BLaER1 (cell line): Measurements from ENCODE around the gene MRGPRD.
"Not testable (repeated sequence)": the region's sequence is repeated elsewhere in the genome, so short reads cannot be mapped to it uniquely, and the experiment has no call there.

ENCODE experiments used
- H3K27ac ChIP-seq: shearing (Covaris generic); formaldehyde crosslinking; 2 replicates; pipeline ENCODE4 v1.8.1; 2022
- H3K27me3 ChIP-seq: shearing (Covaris generic); formaldehyde crosslinking; 2 replicates; pipeline ENCODE4 v1.8.1; 2022
- H3K36me3 ChIP-seq: shearing (Covaris generic); formaldehyde crosslinking; 2 replicates; pipeline ENCODE4 v1.8.1; 2022
- H3K4me1 ChIP-seq: shearing (Covaris generic); formaldehyde crosslinking; 2 replicates; pipeline ENCODE4 v1.8.1; 2022
- H3K4me2 ChIP-seq: shearing (Covaris generic); formaldehyde crosslinking; 2 replicates; pipeline ENCODE4 v1.8.1; 2022
- H3K4me3 ChIP-seq: shearing (Covaris generic); formaldehyde crosslinking; 2 replicates; pipeline ENCODE4 v1.8.1; 2022
- H3K9ac ChIP-seq: shearing (Covaris generic); formaldehyde crosslinking; 2 replicates; pipeline ENCODE4 v1.8.1; 2022
- H3K9me3 ChIP-seq: shearing (Covaris generic); formaldehyde crosslinking; 2 replicates; pipeline ENCODE4 v1.8.1; 2022
- H4K20me1 ChIP-seq: shearing (Covaris generic); formaldehyde crosslinking; 2 replicates; pipeline ENCODE4 v1.8.1; 2022
- Cebpa-rat ChIP-seq: shearing (Covaris generic); IDR thresholded peaks from 2 replicates; pipeline ENCODE4 v1.8.1; 2022

MRGPRD gene

DNA sequence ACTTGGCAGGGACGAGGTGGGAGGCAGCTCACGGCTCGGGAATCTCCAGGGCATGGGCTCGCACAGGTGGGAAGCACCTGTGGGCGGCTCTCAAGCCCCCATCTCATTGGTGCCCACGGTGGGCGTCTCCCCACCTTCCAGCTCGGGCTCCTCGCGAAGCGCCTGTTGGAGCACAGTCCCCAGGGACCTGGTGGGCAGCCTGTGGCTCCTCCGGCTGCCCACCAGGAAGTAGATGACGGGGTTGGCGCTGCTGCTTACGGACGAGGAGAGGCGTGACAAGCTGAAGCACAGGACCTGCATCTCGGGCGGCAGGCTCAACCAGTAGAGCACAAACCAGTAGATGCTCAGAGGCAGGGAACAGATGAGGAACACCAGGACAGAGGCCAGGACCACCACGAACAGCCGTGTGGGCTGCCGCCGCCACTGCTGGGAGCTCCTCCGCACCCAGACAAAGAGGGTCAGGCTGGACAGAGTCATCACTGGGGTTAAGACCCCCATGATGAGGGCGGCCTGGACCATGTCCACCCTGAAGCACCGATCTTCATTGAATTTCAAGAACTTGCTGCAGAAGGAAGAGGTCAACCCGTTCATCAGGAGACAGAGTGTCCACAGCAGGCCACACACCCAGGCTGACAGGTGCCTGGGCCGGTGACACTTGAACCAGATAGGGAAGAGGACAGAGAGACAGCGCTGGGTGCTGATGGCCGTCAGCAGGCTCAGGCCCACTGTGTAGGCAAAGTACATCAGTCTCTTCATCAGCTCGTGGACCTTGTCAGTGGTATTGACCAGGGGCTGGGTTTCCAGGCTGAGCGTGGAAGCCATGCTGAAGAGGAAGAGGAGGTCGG lies 633 bp downstream of the MRGPRD start:
- Histone ChIP-seq H3K4me2 (peak overlapping the region; percentile 95), H3K4me1 (peaks cover 32% of the 10 kb centered on the region), H3K4me3 (peak overlapping the region; percentile 30; the same call in 1 of the 2 replicates), H4K20me1 (peaks cover 36% of the 10 kb centered on the region), H3K27me3 (peaks cover 16% of the 10 kb centered on the region; the same call in 1 of the 2 replicates), H3K27ac (no peak overlapping the region), H3K9me3 (peaks cover 12% of the 10 kb centered on the region), H3K36me3 (no peaks in the 10 kb centered on the region), H3K9ac (no peak overlapping the region)
- no peak for TF ChIP-seq Cebpa-rat

DNA sequence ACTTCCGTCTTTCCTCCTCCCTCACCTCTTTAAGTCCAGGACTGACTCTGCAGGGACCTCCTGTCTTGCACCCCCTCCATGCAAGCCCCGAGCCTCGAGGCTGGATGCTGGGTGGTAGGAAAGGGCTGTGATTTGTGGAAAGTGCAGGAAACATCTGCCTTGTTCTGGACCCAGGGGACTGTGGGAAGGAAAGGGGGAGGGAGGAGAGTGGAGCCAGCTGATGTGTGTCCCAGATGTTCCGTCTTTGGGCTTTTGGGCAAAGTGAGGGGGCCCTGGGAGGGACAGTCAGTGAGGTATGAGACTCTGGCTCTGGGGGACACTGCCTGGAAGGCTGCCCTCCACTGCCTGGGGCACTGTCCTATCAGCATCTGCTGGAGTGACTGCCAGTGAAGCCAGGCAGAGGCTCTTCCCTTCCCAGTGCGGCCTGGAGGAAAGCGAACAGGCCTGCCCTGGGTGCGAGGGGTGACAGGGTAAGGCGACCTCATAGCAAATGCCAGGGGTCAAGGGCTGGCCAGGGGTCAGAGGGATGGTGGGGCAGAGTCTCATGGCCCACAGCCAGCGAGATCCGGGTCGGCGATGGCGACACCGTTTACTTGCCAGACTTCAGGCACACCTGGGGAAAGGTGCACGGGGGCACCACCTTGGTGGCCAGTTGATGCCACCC lies 1.7 kb downstream of the MRGPRD start:
- Histone ChIP-seq H3K9me3 (peaks cover 12% of the 10 kb centered on the region), H3K27ac (no peak overlapping the region), H4K20me1 (peaks cover 36% of the 10 kb centered on the region), H3K4me3 (no peak overlapping the region), H3K36me3 (no peaks in the 10 kb centered on the region), H3K27me3 (peaks cover 16% of the 10 kb centered on the region; the same call in 1 of the 2 replicates), H3K9ac (no peak overlapping the region), H3K4me1 (peaks cover 32% of the 10 kb centered on the region), H3K4me2 (peak overlapping the region; percentile 95)
- no peak for TF ChIP-seq Cebpa-rat

GRCh38 chr11:68978626-68978930 lies 2.2 kb downstream of the MRGPRD start:
- no peak overlapping the region for H3K27ac ChIP-seq
- no peaks in the 10 kb centered on the region for H3K36me3 ChIP-seq
- peaks cover 36% of the 10 kb centered on the region for H4K20me1 ChIP-seq
- no peak for TF ChIP-seq Cebpa-rat
- H3K9ac ChIP-seq = no peak overlapping the region
- peak overlapping the region; percentile 95 for H3K4me2 ChIP-seq
- no peak overlapping the region for H3K4me3 ChIP-seq
- peaks cover 32% of the 10 kb centered on the region for H3K4me1 ChIP-seq
- peaks cover 16% of the 10 kb centered on the region; the same call in 1 of the 2 replicates for H3K27me3 ChIP-seq
- peaks cover 12% of the 10 kb centered on the region for H3K9me3 ChIP-seq

- H3K4me1 ChIP-seq = peaks cover 32% of the 10 kb centered on the region
- peaks cover 16% of the 10 kb centered on the region; the same call in 1 of the 2 replicates for H3K27me3 ChIP-seq
- H3K4me2 ChIP-seq = peak overlapping the region; percentile 95
- H4K20me1 ChIP-seq = peaks cover 36% of the 10 kb centered on the region
- H3K36me3 ChIP-seq = no peaks in the 10 kb centered on the region
- no peak overlapping the region for H3K4me3 ChIP-seq
- no peak for TF ChIP-seq Cebpa-rat
- no peak overlapping the region for H3K27ac ChIP-seq
- H3K9ac ChIP-seq = no peak overlapping the region
- peaks cover 12% of the 10 kb centered on the region for H3K9me3 ChIP-seq
Measured at GRCh38 chr11:68977781-68978625, 2.8 kb downstream of the MRGPRD start.

DNA sequence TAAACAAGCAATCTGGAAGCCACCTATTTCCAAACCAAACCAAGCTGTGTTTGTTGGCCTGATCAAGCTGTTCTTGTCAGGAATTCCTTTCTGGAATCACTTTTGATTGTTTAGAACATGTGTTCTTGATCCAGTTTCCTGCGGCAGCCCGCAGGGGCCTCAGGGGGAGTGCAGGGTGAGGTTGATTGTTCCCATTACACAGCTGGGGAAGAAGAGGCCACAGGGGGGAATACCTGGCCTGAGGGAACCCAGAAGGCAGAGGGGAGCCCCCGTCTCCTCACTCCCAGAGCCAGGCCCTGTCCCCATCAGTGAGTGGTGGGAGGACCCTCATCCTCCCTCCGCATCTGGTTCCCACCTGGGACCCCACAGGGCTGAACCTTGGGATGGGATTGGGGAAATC lies 4.2 kb downstream of the MRGPRD start:
- no peak overlapping the region for H3K4me2 ChIP-seq
- peaks cover 32% of the 10 kb centered on the region for H3K4me1 ChIP-seq
- H3K27ac ChIP-seq = no peak overlapping the region
- peaks cover 16% of the 10 kb centered on the region; the same call in 1 of the 2 replicates for H3K27me3 ChIP-seq
- TF ChIP-seq Cebpa-rat = no peak
- peaks cover 2% of the 10 kb centered on the region; the same call in 1 of the 2 replicates for H3K9me3 ChIP-seq
- no peaks in the 10 kb centered on the region for H3K36me3 ChIP-seq
- no peak overlapping the region for H3K4me3 ChIP-seq
- H4K20me1 ChIP-seq = peaks cover 36% of the 10 kb centered on the region
- no peak overlapping the region for H3K9ac ChIP-seq

DNA sequence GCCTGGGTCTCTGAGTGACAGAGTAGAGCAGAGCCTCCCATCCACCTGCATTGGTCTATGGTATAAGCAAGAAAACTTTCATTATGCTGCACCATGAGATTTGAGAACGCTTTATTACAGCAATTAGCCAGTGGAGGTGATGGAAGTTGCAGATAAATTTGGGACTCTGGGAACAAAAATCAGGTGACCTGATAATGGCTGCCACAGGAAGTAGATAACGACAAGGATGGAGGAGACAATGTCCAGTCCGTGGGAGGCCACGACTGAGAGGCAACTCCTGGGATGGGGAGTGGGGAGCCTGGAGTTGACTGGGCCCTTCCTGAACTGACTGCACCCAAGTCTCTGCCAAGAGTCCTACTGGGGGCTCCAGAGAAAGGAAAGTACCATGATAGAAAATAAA lies 4.7 kb downstream of the MRGPRD start:
- Histone ChIP-seq H4K20me1 (peaks cover 36% of the 10 kb centered on the region), H3K4me1 (peaks cover 32% of the 10 kb centered on the region), H3K27me3 (peaks cover 16% of the 10 kb centered on the region; the same call in 1 of the 2 replicates), H3K4me2 (no peak overlapping the region), H3K9me3 (no peaks in the 10 kb centered on the region), H3K27ac (no peak overlapping the region), H3K4me3 (no peak overlapping the region), H3K36me3 (no peaks in the 10 kb centered on the region), H3K9ac (no peak overlapping the region)
- TF ChIP-seq Cebpa-rat = no peak

DNA sequence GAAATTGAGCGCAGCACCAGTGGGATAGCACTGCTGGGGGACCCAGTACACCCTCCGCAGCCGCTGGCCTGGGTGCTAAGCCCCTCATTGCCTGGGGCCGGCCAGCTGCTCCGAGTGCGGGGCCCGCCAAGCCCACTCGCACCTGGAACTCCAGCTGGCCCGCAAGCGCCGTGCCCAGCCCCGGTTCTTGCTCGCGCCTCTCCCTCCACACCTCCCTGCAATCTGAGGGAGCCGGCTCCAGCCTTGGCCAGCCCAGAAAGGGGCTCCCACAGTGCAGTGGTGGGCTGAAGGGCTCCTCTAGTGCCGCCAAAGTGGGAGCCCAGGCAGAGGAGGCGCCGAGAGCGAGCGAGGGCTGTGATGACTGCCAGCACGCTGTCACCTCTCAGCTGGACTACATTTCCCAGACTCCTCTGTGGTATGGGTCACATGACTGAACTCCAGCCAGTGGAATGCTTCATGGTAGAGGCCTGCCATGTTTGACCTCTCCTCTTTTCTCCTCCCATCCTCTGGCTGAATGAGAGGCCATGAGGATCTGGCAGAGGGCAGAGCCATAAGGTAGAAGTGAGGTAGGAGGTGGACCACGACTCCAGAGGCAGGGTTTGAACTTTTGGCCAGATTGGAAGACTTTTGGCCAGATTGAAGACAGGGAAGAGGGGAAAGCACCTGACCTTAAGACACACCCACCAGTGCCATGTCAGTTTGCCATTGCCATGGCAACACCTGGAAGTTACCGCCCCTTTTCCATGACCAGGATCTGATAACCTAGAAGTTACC lies 6.2 kb downstream of the MRGPRD start:
- no peak overlapping the region for H3K4me2 ChIP-seq
- no peak overlapping the region for H3K9ac ChIP-seq
- no peaks in the 10 kb centered on the region for H3K9me3 ChIP-seq
- H3K27me3 ChIP-seq = peaks cover 12% of the 10 kb centered on the region; the same call in 1 of the 2 replicates
- peaks cover 19% of the 10 kb centered on the region for H3K4me1 ChIP-seq
- no peaks in the 10 kb centered on the region for H3K36me3 ChIP-seq
- TF ChIP-seq Cebpa-rat = no peak
- H4K20me1 ChIP-seq = peaks cover 24% of the 10 kb centered on the region
- no peak overlapping the region for H3K4me3 ChIP-seq
- no peak overlapping the region for H3K27ac ChIP-seq

- H3K9me3 ChIP-seq, H3K4me3 ChIP-seq, H3K4me2 ChIP-seq, H3K9ac ChIP-seq, H3K4me1 ChIP-seq, H3K27ac ChIP-seq, H3K36me3 ChIP-seq: not testable (repeated sequence)
- Histone ChIP-seq H3K27me3 (peaks cover 12% of the 10 kb centered on the region; the same call in 1 of the 2 replicates), H4K20me1 (peaks cover 15% of the 10 kb centered on the region)
Measured at GRCh38 chr11:68973706-68974105, 7.1 kb downstream of the MRGPRD start.

- no peak overlapping the region for H3K27ac ChIP-seq
- H4K20me1 ChIP-seq = peaks cover 10% of the 10 kb centered on the region
- H3K4me2 ChIP-seq = no peak overlapping the region
- no peaks in the 10 kb centered on the region for H3K9me3 ChIP-seq
- H3K27me3 ChIP-seq = 0 out of 2 replicates have a peak, but pooled peaks cover 10% of the 10 kb centered on the region
- TF ChIP-seq Cebpa-rat = no peak
- H3K9ac ChIP-seq = no peak overlapping the region
- no peak overlapping the region for H3K4me3 ChIP-seq
- no peaks in the 10 kb centered on the region for H3K36me3 ChIP-seq
- peaks cover 5% of the 10 kb centered on the region for H3K4me1 ChIP-seq
Measured at GRCh38 chr11:68973219-68973618, 7.6 kb downstream of the MRGPRD start.
